Adrenal gland (tissue), 12 donors: ENCODE results near the gene SULT4A1. TPM values are rescaled to one million over a fixed set of nuclear protein-coding genes. Genes with fewer than 3 reads are reported as not detected.
A peak's percentile ranks its signal among the peaks of the same experiment; 100 is the strongest.

ENCODE experiments used
- DNase-seq, 7 donors: peaks; one replicate each; pipeline ENCODE4 v3.0.0-alpha.2; 2019 to 2020
- H3K27ac ChIP-seq, 5 donors: fragments of 200-600 bp; sonication (generic) in 4 of 5; 1 replicate in 3 of 5; 2 replicates in 2 of 5; pipeline versions ENCODE4 v1.5.1 to v1.8.0; 2016 to 2020; ENCODE audit warnings: mild to moderate bottlenecking in 1 of 5
- H3K27me3 ChIP-seq: fragments of 200-600 bp; 2 replicates; pipeline ENCODE4 v1.8.0; 2021
- H3K36me3 ChIP-seq, 2 donors: fragments of 200-600 bp; replicated peaks in 1 of 2; 1 replicate in 1 of 2; 2 replicates in 1 of 2; pipeline versions ENCODE4 v1.5.1 to v1.8.0; 2018 to 2022
- H3K4me1 ChIP-seq, 2 donors: fragments of 200-600 bp; replicated peaks in 1 of 2; 1 replicate in 1 of 2; 2 replicates in 1 of 2; pipeline versions ENCODE4 v1.5.1 to v1.8.0; 2018 to 2021
- H3K4me3 ChIP-seq, 4 donors: fragments of 200-600 bp; sonication (generic) in 3 of 4; one replicate each; pipeline ENCODE4 v1.5.1; 2016 to 2018
- H3K9me3 ChIP-seq, 3 donors: fragments of 200-600 bp; sonication (generic) in 1 of 3; replicated peaks in 1 of 3; 1 replicate in 2 of 3; 2 replicates in 1 of 3; pipeline versions ENCODE4 v1.5.1 to v1.8.0; 2016 to 2021
- CTCF ChIP-seq, 6 experiments: fragments of 450-650 bp in 4 of 6; fragments of 200-600 bp in 2 of 6; sonication (generic) in 1 of 6; IDR thresholded peaks; 1 replicate in 5 of 6; 2 replicates in 1 of 6; pipeline versions ENCODE4 v1.5.1 to v1.8.0; 2016 to 2021; ENCODE audit warnings: antibody characterized with exemption in 6 of 6, mild to moderate bottlenecking in 2 of 6, moderate library complexity in 1 of 6
- POLR2A ChIP-seq, 2 donors: fragments of 450-650 bp; IDR thresholded peaks; one replicate each; pipeline ENCODE4 v1.6.1; 2017; ENCODE audit warnings: antibody characterized with exemption in 2 of 2, mild to moderate bottlenecking in 2 of 2, moderate library complexity in 1 of 2
- WGBS, 4 donors: extraction: QIAGEN DNeasy Blood & Tissue Kit in 2 of 4; methylation state at CpG; one replicate each; pipeline versions ENCODE4 v1.1.5 to v1.1.7; 2013 to 2017; 5-methylcytosine and 5-hydroxymethylcytosine counted together
- intact Hi-C, 2 donors: fragments of 100-400 bp; cut with DNase I; formaldehyde crosslinking; loops; one replicate each; pipeline versions ENCODE4 v1.14.1 to v1.15.0; 2022 to 2023
- polyA plus RNA-seq, 3 donors: library from polyadenylated mRNA; stranded (reverse); fragments of 200-250 nt in 2 of 3; fragments of 350-450 nt in 1 of 3; fragmentation: Illumina TruSeq in 1 of 3; extraction: RNeasy Lipid Tissue Mini Kit (QIAGEN cat#74804) in 1 of 3; gene quantifications; one replicate each; pipeline ENCODE4 v1.2.3, GENCODE V29; 2013 to 2014
- total RNA-seq, 9 donors: library from RNA; depleted of rRNA in 4 of 9; stranded (reverse); fragments of >200 nt in 4 of 9; fragments of 120-200 nt in 1 of 9; fragmentation: NEBNext Ultra II Directional in 1 of 9; extraction: Animal tissue kit (Norgen Biotek cat#: 25700) in 1 of 9; gene quantifications; one replicate each; pipeline versions ENCODE4 v1.1.0 to v1.2.4, GENCODE V29; 2013 to 2023
- donor health status: healthy with polysubstance abuse.
- donor health status: Bipolar disorder and iron deficiency.
- donor health status: DM: yes; HTN: yes; CAD: no.
- donor health status: DM: no; HTN: no; CAD: no.
- donor health status: DM: no; HTN: no; CAD: no.
- donor health status: DM: yes; HTN: yes; CAD: no.

SULT4A1 gene
- total and polyA plus RNA-seq, 12 donors = 0.65 to 8.8 (median 2.8) TPM; not detected in 4

- no peaks in the 10 kb centered on the region for H3K36me3 ChIP-seq
- no peak overlapping the region for H3K4me3 ChIP-seq
- intact Hi-C loops = loop anchor here in 1 of 2 donors (5.0 kb wide), 1 partner anchor 497 kb away; no protein-coding TSS in a partner anchor
- H3K9me3 ChIP-seq = no peaks in the 10 kb centered on the region
- DNase-seq = peak; percentile 37 to 71 (median 63)
- H3K4me1 ChIP-seq = no peaks in the 10 kb centered on the region
- TF ChIP-seq CTCF (IDR thresholded peaks at IDR 0.05) (peak; percentile 47 to 77 (median 60)), POLR2A (IDR thresholded peaks at IDR 0.05) (no peak)
- 13 to 36% (median 27%) methylated on average over 12 to 18 of the region's 18 CpGs for WGBS, 4 donors
- no peak overlapping the region for H3K27ac ChIP-seq
- H3K27me3 ChIP-seq = peaks cover 12% of the 10 kb centered on the region
These were observed 22.4 kb upstream of the SULT4A1 start for GRCh38 chr22:43884600-43885318.

GRCh38 chr22:43883719-43884415, 21.6 kb upstream of the SULT4A1 start:
- intact Hi-C loops = no loop called here
- 73 to 84% (median 81%) methylated on average over 4 to 17 of the region's 17 CpGs for WGBS, 4 donors
- Histone ChIP-seq H3K4me1 (no peaks in the 10 kb centered on the region), H3K4me3 (no peak overlapping the region), H3K27me3 (peaks cover 4% of the 10 kb centered on the region), H3K27ac (no peak overlapping the region), H3K36me3 (no peaks in the 10 kb centered on the region), H3K9me3 (no peaks in the 10 kb centered on the region)
- TF ChIP-seq CTCF (IDR thresholded peaks at IDR 0.05) (no peak), POLR2A (IDR thresholded peaks at IDR 0.05) (no peak)
- DNase-seq = peak in 1 of 7 donors; percentile 3

- H3K4me3 ChIP-seq = no peak overlapping the region
- peak in 4 of 7 donors; percentile 31 to 42 (median 38) for DNase-seq
- no peaks in the 10 kb centered on the region for H3K9me3 ChIP-seq
- no peak overlapping the region for H3K27ac ChIP-seq
- no peaks in the 10 kb centered on the region for H3K36me3 ChIP-seq
- H3K4me1 ChIP-seq = no peaks in the 10 kb centered on the region
- no peaks in the 10 kb centered on the region for H3K27me3 ChIP-seq
- WGBS, 4 donors = 39 to 56% (median 45%) methylated on average over 6 to 14 of the region's 14 CpGs
- intact Hi-C loops = no loop called here
- no peak for TF ChIP-seq POLR2A (IDR thresholded peaks at IDR 0.05)
- peak in 4 of 6 experiments; percentile 25 to 34 (median 29) for TF ChIP-seq CTCF (IDR thresholded peaks at IDR 0.05)
These were observed 20.8 kb upstream of the SULT4A1 start for GRCh38 chr22:43883012-43883661.

- no peaks in the 10 kb centered on the region for H3K4me1 ChIP-seq
- H3K36me3 ChIP-seq = no peaks in the 10 kb centered on the region
- DNase-seq = no peak
- H3K27ac ChIP-seq = no peak overlapping the region
- no peaks in the 10 kb centered on the region for H3K27me3 ChIP-seq
- H3K4me3 ChIP-seq = no peak overlapping the region
- 82 to 90% (median 86%) methylated on average over 7 to 9 of the region's 9 CpGs for WGBS, 4 donors
- TF ChIP-seq CTCF (IDR thresholded peaks at IDR 0.05) = no peak
- no peak for TF ChIP-seq POLR2A (IDR thresholded peaks at IDR 0.05)
- no peaks in the 10 kb centered on the region for H3K9me3 ChIP-seq
- intact Hi-C loops = no loop called here
These were observed 19.9 kb upstream of the SULT4A1 start for GRCh38 chr22:43882122-43882767.
